Smooth muscle cell of the brain vasculature (primary cell): ENCODE results near the gene MT1H.
"Not testable (repeated sequence)": the region's sequence is repeated elsewhere in the genome, so short reads cannot be mapped to it uniquely, and the experiment has no call there.

ENCODE experiments used
- DNase-seq: peaks from one replicate; pipeline ENCODE4 v3.0.0-alpha.2; 2012; ENCODE audit warnings: low read depth, low spot score

Gene MT1H

GRCh38 chr16:56665286-56666261 lies 4.0 kb upstream of the MT1H start:
- DNase-seq: not testable (repeated sequence)

GRCh38 chr16:56667581-56668571 lies 1.7 kb upstream of the MT1H start, which contains the start of gene MT1G:
MT1G (minus strand) TSS chr16:56668065; CDS start chr16:56667993, 72 bp downstream.
- no peak for DNase-seq

GRCh38 chr16:56669840-56670619 lies 416 bp downstream of the MT1H start:
- no peak for DNase-seq

GRCh38 chr16:56670620-56670934 lies 963 bp downstream of the MT1H start:
- DNase-seq: no peak

- not testable (repeated sequence) for DNase-seq
Measured at GRCh38 chr16:56671691-56672090, 2.1 kb downstream of the MT1H start.

GRCh38 chr16:56672171-56672570 lies 2.6 kb downstream of the MT1H start:
- not testable (repeated sequence) for DNase-seq

GRCh38 chr16:56672761-56673536 lies 3.3 kb downstream of the MT1H start:
- no peak for DNase-seq

- DNase-seq: no peak
Measured at GRCh38 chr16:56673921-56674320, 4.3 kb downstream of the MT1H start.

GRCh38 chr16:56674570-56674969 lies 5.0 kb downstream of the MT1H start:
- not testable (repeated sequence) for DNase-seq

- no peak for DNase-seq
Measured at GRCh38 chr16:56675685-56676210, 6.1 kb downstream of the MT1H start.

GRCh38 chr16:56677474-56677873 lies 7.9 kb downstream of the MT1H start:
- no peak for DNase-seq

GRCh38 chr16:56679078-56679730 lies 9.6 kb downstream of the MT1H start:
- DNase-seq: no peak

- no peak for DNase-seq
Measured at GRCh38 chr16:56679818-56680217, 10.2 kb downstream of the MT1H start.

GRCh38 chr16:56681939-56682702 lies 12.5 kb downstream of the MT1H start, which contains the start of gene MT1X:
MT1X (plus strand) TSS chr16:56682470; CDS start chr16:56682541, 71 bp downstream.
- no peak for DNase-seq

GRCh38 chr16:56682703-56683397 lies 13.2 kb downstream of the MT1H start:
- no peak for DNase-seq

- no peak for DNase-seq
Measured at GRCh38 chr16:56683424-56684172, 14.0 kb downstream of the MT1H start.

- DNase-seq: no peak
Measured at GRCh38 chr16:56684256-56684925, 14.8 kb downstream of the MT1H start.
